Cardiac muscle cell (in vitro differentiated cells and primary cell): ENCODE data around the gene ZC3H14. TPM values are rescaled to one million over a fixed set of nuclear protein-coding genes. Genes with fewer than 3 reads are reported as not detected.

ENCODE experiments used
- DNase-seq, 2 donors: peaks; one replicate each; pipeline versions ENCODE4 v3.0.0 to v3.0.0-alpha.2; 2010 to 2017; ENCODE audit warnings: low read depth in 1 of 2, low spot score in 1 of 2
- H3K27ac ChIP-seq: fragments of 200-600 bp; sonication (generic); 2 replicates; pipeline ENCODE4 v1.5.1; 2016
- H3K27me3 ChIP-seq: fragments of 200-600 bp; sonication (generic); 2 replicates; pipeline ENCODE4 v1.6.0; 2016; ENCODE audit warnings: control low read depth
- H3K36me3 ChIP-seq: fragments of 200-600 bp; sonication (generic); 2 replicates; pipeline ENCODE4 v1.5.1; 2016; ENCODE audit warnings: control low read depth
- H3K4me1 ChIP-seq: fragments of 200-600 bp; sonication (generic); 2 replicates; pipeline ENCODE4 v1.8.1; 2017; ENCODE audit warnings: low read depth, mild to moderate bottlenecking, mixed run types
- H3K4me3 ChIP-seq: fragments of 200-600 bp; sonication (generic); 2 replicates; pipeline ENCODE4 v1.5.1; 2016; ENCODE audit warnings: mild to moderate bottlenecking
- H3K9me3 ChIP-seq: fragments of 200-600 bp; sonication (generic); 2 replicates; pipeline ENCODE4 v1.5.1; 2017; ENCODE audit warnings: low read depth, mild to moderate bottlenecking, control low read depth
- CTCF ChIP-seq: IDR thresholded peaks from 2 replicates; pipeline ENCODE4 v1.5.1; 2012; ENCODE audit warnings: low read depth, mild to moderate bottlenecking, low read length
- polyA plus RNA-seq: library from polyadenylated mRNA; unstranded; fragments of >200 nt; fragmentation: Nextera tagmentation; extraction: Ambion mirVana; gene quantifications from 2 replicates; pipeline ENCODE4 v1.2.1, GENCODE V29; 2016
- total RNA-seq: library from RNA; depleted of rRNA; stranded (reverse); fragments of >200 nt; gene quantifications from 2 replicates; pipeline ENCODE4 v1.2.3, GENCODE V29; 2016

ZC3H14 gene
- total and polyA plus RNA-seq, 2 experiments from 2014 or later = 71.3 to 87.4 TPM

DNA sequence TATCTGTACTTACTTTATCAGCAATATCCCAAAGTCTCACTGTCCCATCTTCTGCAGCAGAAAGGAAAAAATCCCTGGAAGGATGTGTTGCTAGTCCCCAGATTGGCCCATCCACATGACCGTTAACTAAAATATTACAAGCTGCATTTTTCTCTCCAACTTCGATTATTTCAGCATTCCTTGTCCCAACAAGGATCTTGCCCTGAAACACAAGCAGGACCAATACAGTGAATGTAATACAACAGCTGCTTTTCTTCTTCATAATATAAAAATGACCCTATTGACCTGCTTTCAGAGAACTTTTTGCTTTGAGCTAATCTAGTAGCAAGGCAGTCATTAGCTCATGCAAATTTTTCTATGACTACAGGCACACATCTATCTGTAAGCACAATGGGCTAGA lies 58.3 kb downstream of the ZC3H14 start:
- peaks cover 14% of the 10 kb centered on the region for H3K4me1 ChIP-seq
- no peak overlapping the region for H3K27ac ChIP-seq
- no peak for TF ChIP-seq CTCF
- H3K9me3 ChIP-seq = no peaks in the 10 kb centered on the region
- no peaks in the 10 kb centered on the region for H3K27me3 ChIP-seq
- H3K4me3 ChIP-seq = no peak overlapping the region
- no peaks in the 10 kb centered on the region for H3K36me3 ChIP-seq
- no peak for DNase-seq

- Histone ChIP-seq H3K27me3 (no peaks in the 10 kb centered on the region), H3K4me3 (no peak overlapping the region), H3K4me1 (no peaks in the 10 kb centered on the region), H3K9me3 (no peaks in the 10 kb centered on the region), H3K27ac (no peak overlapping the region), H3K36me3 (no peaks in the 10 kb centered on the region)
- no peak for DNase-seq
- TF ChIP-seq CTCF = no peak
Observed at GRCh38 chr14:88625671-88626070, 62.8 kb downstream of the ZC3H14 start.

DNA sequence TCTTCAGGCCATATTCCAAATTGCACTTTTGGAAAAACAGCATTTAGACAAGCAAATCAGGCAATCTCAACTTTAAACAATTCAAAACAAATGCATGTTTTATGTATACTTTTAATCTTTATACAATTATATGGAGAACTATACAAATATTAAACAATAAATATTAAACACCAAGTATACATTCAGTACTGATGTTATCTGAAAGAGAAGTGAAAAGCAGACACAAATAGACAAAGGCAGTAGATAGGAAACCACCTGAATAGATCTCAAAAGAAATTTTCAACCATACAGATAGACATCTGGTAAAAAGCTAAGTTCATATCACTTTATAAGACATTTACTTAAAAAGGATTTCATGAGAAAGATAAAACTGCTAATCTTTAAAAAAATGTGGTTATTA lies 65.2 kb downstream of the ZC3H14 start:
- no peak overlapping the region for H3K4me3 ChIP-seq
- no peak overlapping the region for H3K27ac ChIP-seq
- H3K9me3 ChIP-seq = no peaks in the 10 kb centered on the region
- no peaks in the 10 kb centered on the region for H3K36me3 ChIP-seq
- no peak for DNase-seq
- H3K4me1 ChIP-seq = no peaks in the 10 kb centered on the region
- H3K27me3 ChIP-seq = no peaks in the 10 kb centered on the region
- TF ChIP-seq CTCF = no peak

DNA sequence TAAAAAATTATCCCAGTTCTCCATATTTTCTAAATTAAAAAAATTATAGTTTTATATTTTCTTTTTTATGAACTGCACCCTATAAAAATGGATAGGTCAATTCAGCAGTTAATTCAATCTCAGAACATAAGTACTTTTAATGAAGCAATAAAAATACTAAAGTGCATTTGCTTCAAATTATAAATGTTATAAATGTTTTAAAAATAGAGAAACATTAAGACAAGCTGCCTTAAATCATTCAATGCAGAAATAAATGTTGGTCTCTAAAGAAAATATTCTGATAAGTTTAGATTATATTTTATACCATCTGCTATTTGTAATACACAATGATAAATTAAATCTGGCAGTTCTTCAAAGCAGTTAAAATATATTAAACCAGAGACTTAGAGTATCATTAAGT lies 65.6 kb downstream of the ZC3H14 start:
- TF ChIP-seq CTCF = no peak
- DNase-seq = no peak
- H3K9me3 ChIP-seq = no peaks in the 10 kb centered on the region
- H3K27me3 ChIP-seq = no peaks in the 10 kb centered on the region
- no peak overlapping the region for H3K4me3 ChIP-seq
- H3K27ac ChIP-seq = no peak overlapping the region
- no peaks in the 10 kb centered on the region for H3K36me3 ChIP-seq
- H3K4me1 ChIP-seq = no peaks in the 10 kb centered on the region

- H3K4me3 ChIP-seq = no peak overlapping the region
- no peak overlapping the region for H3K27ac ChIP-seq
- no peaks in the 10 kb centered on the region for H3K27me3 ChIP-seq
- TF ChIP-seq CTCF = no peak
- no peaks in the 10 kb centered on the region for H3K9me3 ChIP-seq
- H3K36me3 ChIP-seq = no peaks in the 10 kb centered on the region
- H3K4me1 ChIP-seq = no peaks in the 10 kb centered on the region
- peak in 1 of 2 donors; percentile 90 for DNase-seq
Observed at GRCh38 chr14:88630565-88630964, 67.7 kb downstream of the ZC3H14 start.

GRCh38 chr14:88631091-88631490 lies 68.3 kb downstream of the ZC3H14 start:
- Histone ChIP-seq H3K4me1 (no peaks in the 10 kb centered on the region), H3K27ac (no peak overlapping the region), H3K36me3 (no peaks in the 10 kb centered on the region), H3K9me3 (no peaks in the 10 kb centered on the region), H3K27me3 (no peaks in the 10 kb centered on the region), H3K4me3 (no peak overlapping the region)
- DNase-seq = no peak
- TF ChIP-seq CTCF = no peak
